ENCODE measurements around the gene SCYL1. TPM values are rescaled to one million over a fixed set of nuclear protein-coding genes. Genes with fewer than 3 reads are reported as not detected.

SCYL1 gene
- total RNA-seq, 1 experiment from 2014 or later: 106 TPM

DNA sequence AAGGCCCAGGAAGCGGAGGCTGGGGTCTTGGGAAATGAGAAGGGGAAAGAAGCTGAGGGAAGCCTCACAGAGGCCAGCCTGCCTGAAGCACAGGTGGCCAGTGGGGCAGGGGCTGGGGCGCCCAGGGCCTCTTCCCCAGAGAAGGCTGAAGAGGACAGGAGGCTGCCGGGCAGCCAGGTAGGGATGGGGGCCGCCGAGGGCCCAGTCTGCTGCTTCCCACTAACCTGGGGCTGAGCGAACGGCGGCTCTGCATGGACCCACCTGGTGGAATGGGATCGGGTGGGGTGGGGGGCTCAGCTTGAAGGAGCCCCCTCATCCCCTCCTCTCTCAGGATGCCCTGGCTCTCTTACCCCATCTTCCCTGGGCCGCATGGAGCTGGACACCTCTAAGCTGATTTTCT, 58.7 kb downstream of the SCYL1 start:
- DNase-seq: no peak
- no peak for TF ChIP-seq EZH2 (IDR thresholded peaks at IDR 0.05; ENCODE audit: low read depth)
- TF ChIP-seq, protein P1, sequence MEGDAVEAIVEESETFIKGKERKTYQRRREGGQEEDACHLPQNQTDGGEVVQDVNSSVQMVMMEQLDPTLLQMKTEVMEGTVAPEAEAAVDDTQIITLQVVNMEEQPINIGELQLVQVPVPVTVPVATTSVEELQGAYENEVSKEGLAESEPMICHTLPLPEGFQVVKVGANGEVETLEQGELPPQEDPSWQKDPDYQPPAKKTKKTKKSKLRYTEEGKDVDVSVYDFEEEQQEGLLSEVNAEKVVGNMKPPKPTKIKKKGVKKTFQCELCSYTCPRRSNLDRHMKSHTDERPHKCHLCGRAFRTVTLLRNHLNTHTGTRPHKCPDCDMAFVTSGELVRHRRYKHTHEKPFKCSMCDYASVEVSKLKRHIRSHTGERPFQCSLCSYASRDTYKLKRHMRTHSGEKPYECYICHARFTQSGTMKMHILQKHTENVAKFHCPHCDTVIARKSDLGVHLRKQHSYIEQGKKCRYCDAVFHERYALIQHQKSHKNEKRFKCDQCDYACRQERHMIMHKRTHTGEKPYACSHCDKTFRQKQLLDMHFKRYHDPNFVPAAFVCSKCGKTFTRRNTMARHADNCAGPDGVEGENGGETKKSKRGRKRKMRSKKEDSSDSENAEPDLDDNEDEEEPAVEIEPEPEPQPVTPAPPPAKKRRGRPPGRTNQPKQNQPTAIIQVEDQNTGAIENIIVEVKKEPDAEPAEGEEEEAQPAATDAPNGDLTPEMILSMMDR (conservative IDR thresholded peaks at IDR 0.05): no peak
- no peak overlapping the region for H3K4me3 ChIP-seq
- H3F3A ChIP-seq (ENCODE audit: insufficient read depth, low read depth): peaks cover 20% of the 10 kb centered on the region; the same call in 1 of the 2 replicates
- H3K27me3 ChIP-seq (ENCODE audit: insufficient read depth, low read depth): no peaks in the 10 kb centered on the region
- POLR2A ChIA-PET (ENCODE audit: unreplicated experiment): interaction anchor here (0.6 to 0.8 kb wide), 2 partner anchors 12 to 29 kb away, joined by 8 to 10 read pairs; partner anchors contain the start of gene KCNK7
- no TSS peak for BruUV-seq (replicated peaks)
- H2AFZ ChIP-seq: no peak overlapping the region
- H3K79me2 ChIP-seq (ENCODE audit: low read depth): peaks cover 4% of the 10 kb centered on the region; the same call in 1 of the 2 replicates
- no peaks in the 10 kb centered on the region for H3K9me3 ChIP-seq (ENCODE audit: insufficient read depth, low read depth)
- peaks cover 2% of the 10 kb centered on the region; the same call in 1 of the 2 replicates for H4K20me1 ChIP-seq (ENCODE audit: insufficient read depth)
- H3K9me2 ChIP-seq (ENCODE audit: insufficient read depth): no peaks in the 10 kb centered on the region
- H3K27ac ChIP-seq: no peak overlapping the region
- intact Hi-C loops (cut with micrococcal nuclease; ENCODE audit: unreplicated experiment): no loop called here
- no peaks in the 10 kb centered on the region for H3K4me1 ChIP-seq (replicated peaks; ENCODE audit: insufficient read depth)
- H3K36me3 ChIP-seq (ENCODE audit: low read depth): no peaks in the 10 kb centered on the region; the same call in 1 of the 2 replicates
- H3K4me2 ChIP-seq: no peak overlapping the region
- CTCF ChIA-PET: no interaction called here

DNA sequence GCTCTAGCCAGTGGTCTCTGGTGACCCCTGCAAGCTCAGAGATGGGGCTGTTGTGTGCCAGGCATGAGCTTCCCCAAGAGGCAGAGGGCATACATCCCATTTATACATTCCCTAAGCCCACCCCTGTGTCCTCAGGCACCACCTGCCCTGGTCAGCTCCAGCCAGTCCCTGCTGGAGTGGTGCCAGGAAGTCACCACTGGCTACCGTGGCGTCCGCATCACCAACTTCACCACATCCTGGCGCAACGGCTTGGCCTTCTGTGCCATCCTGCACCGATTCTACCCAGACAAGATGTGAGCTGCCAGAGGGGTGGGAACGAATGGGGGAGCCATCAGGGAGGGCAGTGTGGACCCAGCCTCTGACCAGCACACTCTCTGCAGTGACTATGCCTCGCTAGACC, 59.2 kb downstream of the SCYL1 start:
- Histone ChIP-seq H3K9me2 (ENCODE audit: insufficient read depth) (no peaks in the 10 kb centered on the region), H3K27me3 (ENCODE audit: insufficient read depth, low read depth) (no peaks in the 10 kb centered on the region), H3K4me2 (no peak overlapping the region), H3K4me1 (replicated peaks; ENCODE audit: insufficient read depth) (no peaks in the 10 kb centered on the region), H3K79me2 (ENCODE audit: low read depth) (no peaks in the 10 kb centered on the region), H3F3A (ENCODE audit: insufficient read depth, low read depth) (peaks cover 25% of the 10 kb centered on the region; the same call in 1 of the 2 replicates), H2AFZ (no peak overlapping the region), H3K27ac (no peak overlapping the region), H3K9me3 (ENCODE audit: insufficient read depth, low read depth) (no peaks in the 10 kb centered on the region), H3K36me3 (ENCODE audit: low read depth) (no peaks in the 10 kb centered on the region; the same call in 1 of the 2 replicates), H4K20me1 (ENCODE audit: insufficient read depth) (no peaks in the 10 kb centered on the region), H3K4me3 (no peak overlapping the region)
- ChIA-PET POLR2A (ENCODE audit: unreplicated experiment) (interaction anchor here (0.6 to 0.8 kb wide), 2 partner anchors 11 to 29 kb away, joined by 8 to 10 read pairs; partner anchors contain the start of gene KCNK7), CTCF (no interaction called here)
- TF ChIP-seq EZH2 (IDR thresholded peaks at IDR 0.05; ENCODE audit: low read depth): no peak
- TF ChIP-seq, protein P1 (conservative IDR thresholded peaks at IDR 0.05): no peak
- no TSS peak for BruUV-seq (replicated peaks)
- intact Hi-C loops (cut with micrococcal nuclease; ENCODE audit: unreplicated experiment): no loop called here
- no peak for DNase-seq

DNA sequence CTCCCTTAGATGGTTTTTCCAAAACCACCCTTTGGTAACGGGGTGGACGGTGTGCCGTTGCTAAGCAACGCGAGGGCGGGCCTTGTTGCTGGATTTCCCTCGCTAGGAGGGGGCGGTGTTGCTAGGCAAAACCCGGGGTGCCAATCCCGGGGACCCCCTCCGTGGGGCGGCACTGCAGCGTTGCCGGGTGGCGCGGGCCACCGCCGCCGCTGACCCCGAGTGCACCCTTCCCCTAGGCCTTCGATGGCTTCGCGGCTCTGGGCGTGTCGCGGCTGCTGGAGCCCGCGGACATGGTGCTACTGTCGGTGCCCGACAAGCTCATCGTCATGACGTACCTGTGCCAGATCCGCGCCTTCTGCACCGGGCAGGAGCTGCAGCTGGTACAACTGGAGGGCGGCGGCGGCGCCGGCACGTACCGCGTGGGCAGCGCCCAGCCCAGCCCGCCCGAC, 59.9 kb downstream of the SCYL1 start:
- H3F3A ChIP-seq (ENCODE audit: insufficient read depth, low read depth): peaks cover 28% of the 10 kb centered on the region; the same call in 1 of the 2 replicates
- no peaks in the 10 kb centered on the region for H3K79me2 ChIP-seq (ENCODE audit: low read depth)
- H3K9me3 ChIP-seq (ENCODE audit: insufficient read depth, low read depth): no peaks in the 10 kb centered on the region
- H3K4me3 ChIP-seq: no peak overlapping the region
- H3K4me1 ChIP-seq (replicated peaks; ENCODE audit: insufficient read depth): no peaks in the 10 kb centered on the region
- intact Hi-C loops (cut with micrococcal nuclease; ENCODE audit: unreplicated experiment): no loop called here
- no peaks in the 10 kb centered on the region for H3K36me3 ChIP-seq (ENCODE audit: low read depth)
- TF ChIP-seq, protein P1 (conservative IDR thresholded peaks at IDR 0.05): no peak
- TF ChIP-seq EZH2 (IDR thresholded peaks at IDR 0.05; ENCODE audit: low read depth): no peak
- H3K9me2 ChIP-seq (ENCODE audit: insufficient read depth): no peaks in the 10 kb centered on the region
- no peaks in the 10 kb centered on the region for H4K20me1 ChIP-seq (ENCODE audit: insufficient read depth)
- H3K27ac ChIP-seq: no peak overlapping the region
- no peak overlapping the region for H3K4me2 ChIP-seq
- no peak overlapping the region for H2AFZ ChIP-seq
- H3K27me3 ChIP-seq (ENCODE audit: insufficient read depth, low read depth): no peaks in the 10 kb centered on the region
- ChIA-PET CTCF (no interaction called here), POLR2A (ENCODE audit: unreplicated experiment) (no interaction called here)
- no peak for DNase-seq
- BruUV-seq (replicated peaks): no TSS peak
